GM13976 (cell line): ENCODE measurements around the gene TRMT10B.

ENCODE experiments used
- DNase-seq: peaks from one replicate; pipeline ENCODE4 v3.0.0; 2012; ENCODE audit warnings: low spot score
- CTCF ChIP-seq: IDR thresholded peaks from 2 replicates; pipeline ENCODE4 v1.5.1; 2012; ENCODE audit warnings: borderline replicate concordance, mild to moderate bottlenecking; ENCODE audit not compliant: insufficient read depth; ENCODE audit errors: extremely low read depth, missing control alignments, control extremely low read depth
- in situ Hi-C: fragments of 300-500 bp; cut with MboI; formaldehyde crosslinking; loops from one replicate; pipeline ENCODE4 v1.12.0; 2022; ENCODE audit warnings: low sequenced_read_pairs, mixed read lengths, inconsistent platforms; ENCODE audit not compliant: unreplicated experiment

The TRMT10B gene

GRCh38 chr9:37790096-37790495, 36.5 kb downstream of the TRMT10B start:
- in situ Hi-C loops, result no loop called here
- no peak for TF ChIP-seq CTCF
- no peak for DNase-seq

- no peak for TF ChIP-seq CTCF
- DNase-seq, result no peak
- in situ Hi-C loops, result no loop called here
These were observed 38.5 kb downstream of the TRMT10B start for GRCh38 chr9:37792122-37792521.

- DNase-seq, result no peak
- in situ Hi-C loops, result no loop called here
- TF ChIP-seq CTCF, result no peak
These were observed 42.6 kb downstream of the TRMT10B start for GRCh38 chr9:37796232-37796631.

- in situ Hi-C loops, result no loop called here
- no peak for TF ChIP-seq CTCF
- peak; percentile 28 for DNase-seq
These were observed 45.1 kb downstream of the TRMT10B start for GRCh38 chr9:37798677-37799076.

- in situ Hi-C loops, result no loop called here
- no peak for TF ChIP-seq CTCF
- DNase-seq, result peak; percentile 92
These were observed 47.2 kb downstream of the TRMT10B start, which contains the start of gene DCAF10 for GRCh38 chr9:37800631-37801286. TSS of gene DCAF10 (plus strand) at chr9:37800797. CDS start at chr9:37800867, 70 bp downstream.

GRCh38 chr9:37801287-37801850, 47.8 kb downstream of the TRMT10B start:
- DNase-seq, result peak; percentile 65
- TF ChIP-seq CTCF, result no peak
- in situ Hi-C loops, result no loop called here
